Transverse colon (tissue), 4 donors: ENCODE data around the gene TRIM8. TPM values are rescaled to one million over a fixed set of nuclear protein-coding genes. Genes with fewer than 3 reads are reported as not detected.

Experiments
- DNase-seq: peaks from one replicate; pipeline ENCODE4 v3.0.0-alpha.2; 2019
- H3K27ac ChIP-seq, 4 donors: fragments of 200-600 bp; sonication (generic); 2 replicates each; pipeline ENCODE4 v1.5.1; 2016 to 2018; ENCODE audit warnings: inconsistent platforms in 4 of 4
- H3K27me3 ChIP-seq: fragments of 200-600 bp; sonication (generic); 2 replicates; pipeline ENCODE4 v1.5.1; 2017; ENCODE audit warnings: inconsistent platforms
- H3K36me3 ChIP-seq, 4 donors: fragments of 200-600 bp; sonication (generic); 2 replicates each; pipeline ENCODE4 v1.5.1; 2017 to 2019; ENCODE audit warnings: inconsistent platforms in 4 of 4
- H3K4me1 ChIP-seq, 4 donors: fragments of 200-600 bp; sonication (generic); 2 replicates each; pipeline ENCODE4 v1.5.1; 2017 to 2020; ENCODE audit warnings: inconsistent platforms in 4 of 4
- H3K4me3 ChIP-seq, 4 donors: fragments of 200-600 bp; sonication (generic); 1 replicate in 1 of 4; 2 replicates in 3 of 4; pipeline versions ENCODE4 v1.5.1 to v1.6.1; 2017 to 2019; ENCODE audit warnings: inconsistent platforms in 4 of 4
- H3K9me3 ChIP-seq, 2 donors: fragments of 200-600 bp; sonication (generic); 2 replicates each; pipeline ENCODE4 v1.5.1; 2017 to 2019; ENCODE audit warnings: inconsistent platforms in 2 of 2
- CTCF ChIP-seq, 5 experiments: fragments of 200-600 bp in 3 of 5; fragments of 450-650 bp in 2 of 5; sonication (generic) in 3 of 5; IDR thresholded peaks; 1 replicate in 2 of 5; 2 replicates in 3 of 5; pipeline ENCODE4 v1.5.1; 2016 to 2017; ENCODE audit warnings: antibody characterized with exemption in 5 of 5, inconsistent platforms in 3 of 5, mild to moderate bottlenecking in 2 of 5, moderate library complexity in 1 of 5
- EP300 ChIP-seq: sonication (generic); formaldehyde crosslinking; IDR thresholded peaks from one replicate; pipeline ENCODE4 v1.6.1; 2017; ENCODE audit warnings: antibody characterized with exemption, low read depth
- POLR2A ChIP-seq: fragments of 450-650 bp; IDR thresholded peaks from one replicate; pipeline ENCODE4 v1.6.1; 2016; ENCODE audit warnings: antibody characterized with exemption, mild to moderate bottlenecking, moderate library complexity
- POLR2AphosphoS5 ChIP-seq, 3 donors: sonication (generic); formaldehyde crosslinking; IDR thresholded peaks; one replicate each; pipeline ENCODE4 v1.6.1; 2016; ENCODE audit warnings: antibody characterized with exemption in 3 of 3
- WGBS, 2 donors: methylation state at CpG; one replicate each; pipeline ENCODE4 v1.1.5; 2018; ENCODE audit warnings: low coverage in 1 of 2; 5-methylcytosine and 5-hydroxymethylcytosine counted together
- in situ Hi-C, 4 donors: fragments of 200-750 bp; cut with MboI; loops; one replicate each; pipeline versions ENCODE4 v1.15.0 to v1.15.1; 2017; ENCODE audit warnings: low sequenced_read_pairs in 3 of 4, low pct_ligation_motif_present in 1 of 4, low pct_unique_long_range_greater_than_20kb in 1 of 4
- intact Hi-C: fragments of 100-400 bp; cut with DNase I; formaldehyde crosslinking; loops from one replicate; pipeline ENCODE4 v1.15.1; 2023; ENCODE audit warnings: low total_unique reads
- total RNA-seq, 4 donors: library from RNA; depleted of rRNA; stranded (reverse); fragments of >200 nt; gene quantifications; one replicate each; pipeline ENCODE4 v1.1.0, GENCODE V29; 2016

TRIM8 gene
- total RNA-seq, 4 donors from 2014 or later: 59.1 to 108 (median 66.8) TPM

GRCh38 chr10:102645388-102645740 is 1.1 kb downstream of the TRIM8 start:
- DNase-seq: peak; percentile 80
- no peaks in the 10 kb centered on the region for H3K36me3 ChIP-seq
- WGBS, 2 donors: 2% methylated on average over 12 of the region's 12 CpGs; no CpG with 5 or more reads in 1 of the 2 donors
- peak overlapping the region; percentile 96 to 100 (median 100) for H3K27ac ChIP-seq
- no peaks in the 10 kb centered on the region for H3K9me3 ChIP-seq
- H3K4me1 ChIP-seq: peaks cover 36 to 51% (median 51%) of the 10 kb centered on the region in 4 donors
- H3K4me3 ChIP-seq: peak overlapping the region; percentile 63 to 99 (median 92)
- TF ChIP-seq EP300 (peak; percentile 62), POLR2A (peak; percentile 67), POLR2AphosphoS5 (IDR thresholded peaks at IDR 0.05) (peak; percentile 32 to 67 (median 60)), CTCF (IDR thresholded peaks at IDR 0.05) (no peak)
- in situ Hi-C loops (no loop called here), intact Hi-C loops (no loop called here)
- H3K27me3 ChIP-seq: no peaks in the 10 kb centered on the region

GRCh38 chr10:102645741-102646609 is 1.7 kb downstream of the TRIM8 start:
- Histone ChIP-seq H3K4me3 (peak overlapping the region; percentile 63 to 99 (median 92)), H3K4me1 (peaks cover 43 to 57% (median 57%) of the 10 kb centered on the region in 4 donors), H3K36me3 (no peaks in the 10 kb centered on the region), H3K9me3 (no peaks in the 10 kb centered on the region), H3K27me3 (no peaks in the 10 kb centered on the region), H3K27ac (peak overlapping the region; percentile 96 to 100 (median 100))
- intact Hi-C loops: no loop called here
- in situ Hi-C loops: no loop called here
- TF ChIP-seq EP300 (peak; percentile 2), POLR2A (peak; percentile 71), POLR2AphosphoS5 (IDR thresholded peaks at IDR 0.05) (peak; percentile 63 to 74 (median 73)), CTCF (IDR thresholded peaks at IDR 0.05) (peak in 2 of 5 experiments; percentile 36 to 41)
- 1% methylated on average over 27 of the region's 29 CpGs; no CpG with 5 or more reads in 1 of the 2 donors for WGBS, 2 donors
- DNase-seq: peak; percentile 87

- Histone ChIP-seq H3K4me1 (peaks cover 46 to 60% (median 59%) of the 10 kb centered on the region in 4 donors), H3K36me3 (no peaks in the 10 kb centered on the region), H3K4me3 (peak overlapping the region; percentile 63 to 99 (median 92)), H3K9me3 (no peaks in the 10 kb centered on the region), H3K27ac (peak overlapping the region; percentile 96 to 100 (median 100)), H3K27me3 (no peaks in the 10 kb centered on the region)
- in situ Hi-C loops: no loop called here
- intact Hi-C loops: no loop called here
- peak; percentile 46 for DNase-seq
- TF ChIP-seq EP300 (no peak), CTCF (IDR thresholded peaks at IDR 0.05) (no peak), POLR2A (no peak), POLR2AphosphoS5 (IDR thresholded peaks at IDR 0.05) (no peak)
- WGBS, 2 donors: 4 to 15% methylated on average over 7 to 18 of the region's 18 CpGs
Measured at GRCh38 chr10:102646610-102647442, 2.5 kb downstream of the TRIM8 start.
